Colonic mucosa (tissue), 4 donors: Measurements from ENCODE around the gene TCEAL9. TPM values are rescaled to one million over a fixed set of nuclear protein-coding genes. Genes with fewer than 3 reads are reported as not detected.

Experiments used
- DNase-seq: peaks from one replicate; pipeline ENCODE4 v3.0.0-alpha.2; 2020
- H3K27ac ChIP-seq: fragments of 200-600 bp; one replicate; pipeline ENCODE4 v1.8.0; 2021
- H3K27me3 ChIP-seq: fragments of 200-600 bp; one replicate; pipeline ENCODE4 v1.8.0; 2021
- H3K36me3 ChIP-seq: fragments of 200-600 bp; one replicate; pipeline ENCODE4 v1.8.0; 2021
- H3K4me1 ChIP-seq: fragments of 200-600 bp; one replicate; pipeline ENCODE4 v1.8.0; 2021; ENCODE audit warnings: mild to moderate bottlenecking
- H3K4me3 ChIP-seq: fragments of 200-600 bp; one replicate; pipeline ENCODE4 v1.8.0; 2021
- H3K9ac ChIP-seq, 2 donors: one replicate each; pipeline ENCODE4 v1.7.0; 2013; ENCODE audit warnings: control low read depth in 2 of 2, low read depth in 2 of 2, low read length in 2 of 2
- H3K9me3 ChIP-seq: fragments of 200-600 bp; one replicate; pipeline ENCODE4 v1.8.0; 2021
- CTCF ChIP-seq: fragments of 200-600 bp; IDR thresholded peaks from one replicate; pipeline ENCODE4 v1.8.0; 2022; ENCODE audit warnings: antibody characterized with exemption, mild to moderate bottlenecking
- intact Hi-C: fragments of 100-400 bp; cut with DNase I; formaldehyde crosslinking; loops from one replicate; pipeline ENCODE4 v1.14.1; 2022
- total RNA-seq, 2 donors: library from RNA; stranded (reverse); fragmentation: NEBNext Ultra II Directional in 1 of 2; extraction: Animal tissue kit (Norgen Biotek cat#: 25700) in 1 of 2; gene quantifications; one replicate each; pipeline ENCODE4 v1.2.1, GENCODE V29; 2021
- donor health status: healthy.
- donor health status: DM: no; HTN: no; CAD: no.
- donor health status: DM: no; HTN: no; CAD: no.

TCEAL9 gene
- 10 to 100 TPM; 23.9 to 34.7 TPM for total RNA-seq

DNA sequence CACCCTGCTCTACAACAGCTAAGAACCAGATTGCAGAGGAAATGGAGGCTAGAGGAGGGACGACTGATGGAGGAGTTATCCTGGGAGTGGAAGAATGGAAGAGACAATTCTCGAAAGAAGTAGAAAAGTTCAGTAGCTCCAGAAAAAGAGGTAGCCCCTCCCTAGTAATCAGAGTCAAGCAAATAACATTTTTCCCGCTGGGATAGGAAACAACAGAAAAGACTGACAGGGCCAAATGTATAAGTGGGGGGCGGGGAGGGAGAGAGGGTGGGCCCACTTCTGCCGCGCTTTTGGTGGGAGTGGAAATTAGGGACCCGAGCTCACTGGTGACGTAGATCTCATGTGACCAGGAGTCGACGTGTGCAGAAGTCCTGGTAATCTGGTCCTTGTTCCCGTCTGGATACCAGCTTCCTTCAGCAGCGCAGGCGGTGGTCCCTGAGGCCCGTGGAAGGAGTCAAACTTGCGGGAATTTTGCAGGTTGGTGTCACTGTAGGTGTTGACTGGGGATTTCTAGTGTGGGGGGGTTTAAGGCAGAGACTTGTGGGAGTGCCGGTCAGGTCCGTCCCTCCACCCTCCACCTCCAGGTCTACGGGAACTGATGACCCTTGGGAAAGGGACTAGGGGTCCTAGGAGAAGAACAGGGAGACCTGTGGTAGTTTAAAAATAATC is at the start of gene TCEAL9:
Gene TCEAL9 (plus strand): TSS at position 377 of the 669 bp plus-strand sequence. CDS start 1,179 bp downstream, outside the sequence.
- Histone ChIP-seq H3K4me3 (peak within 1 kb of the TSS; percentile 47), H3K9me3 (no peaks in the 10 kb centered on the region), H3K36me3 (no peaks in the 10 kb centered on the region), H3K9ac (peak within 1 kb of the TSS; percentile 86 to 87), H3K4me1 (no peaks in the 10 kb centered on the region), H3K27me3 (no peaks in the 10 kb centered on the region), H3K27ac (peak within 1 kb of the TSS; percentile 77)
- intact Hi-C loops: no loop called here
- DNase-seq: peak; percentile 64
- TF ChIP-seq CTCF: no peak

- TF ChIP-seq CTCF: no peak
- Histone ChIP-seq H3K9me3 (no peaks in the 10 kb centered on the region), H3K9ac (peak overlapping the region in 1 of 2 donors; percentile 63), H3K4me1 (no peaks in the 10 kb centered on the region), H3K4me3 (peak overlapping the region; percentile 54), H3K36me3 (no peaks in the 10 kb centered on the region), H3K27ac (no peak overlapping the region), H3K27me3 (no peaks in the 10 kb centered on the region)
- intact Hi-C loops: no loop called here
- DNase-seq: no peak
These were observed 46.3 kb upstream of the TCEAL9 start for GRCh38 chrX:103309860-103310554.

GRCh38 chrX:103310555-103311398 is 45.5 kb upstream of the TCEAL9 start, which contains the start of gene BEX2:
TSS of gene BEX2 (minus strand) at chrX:103310990. CDS start at chrX:103309976, 1,014 bp downstream.
- intact Hi-C loops: no loop called here
- no peaks in the 10 kb centered on the region for H3K9me3 ChIP-seq
- no peaks in the 10 kb centered on the region for H3K27me3 ChIP-seq
- peak within 1 kb of the TSS; percentile 54 for H3K4me3 ChIP-seq
- peak within 1 kb of the TSS; percentile 19 to 63 for H3K9ac ChIP-seq
- DNase-seq: peak; percentile 83
- H3K27ac ChIP-seq: no peak within 1 kb of the TSS
- no peak for TF ChIP-seq CTCF
- no peaks in the 10 kb centered on the region for H3K36me3 ChIP-seq
- no peaks in the 10 kb centered on the region for H3K4me1 ChIP-seq

GRCh38 chrX:103311399-103311780 is 44.9 kb upstream of the TCEAL9 start:
- no peak overlapping the region for H3K9ac ChIP-seq
- no peak overlapping the region for H3K4me3 ChIP-seq
- intact Hi-C loops: no loop called here
- H3K9me3 ChIP-seq: no peaks in the 10 kb centered on the region
- no peaks in the 10 kb centered on the region for H3K27me3 ChIP-seq
- DNase-seq: no peak
- no peaks in the 10 kb centered on the region for H3K36me3 ChIP-seq
- H3K27ac ChIP-seq: no peak overlapping the region
- TF ChIP-seq CTCF: no peak
- no peaks in the 10 kb centered on the region for H3K4me1 ChIP-seq

DNA sequence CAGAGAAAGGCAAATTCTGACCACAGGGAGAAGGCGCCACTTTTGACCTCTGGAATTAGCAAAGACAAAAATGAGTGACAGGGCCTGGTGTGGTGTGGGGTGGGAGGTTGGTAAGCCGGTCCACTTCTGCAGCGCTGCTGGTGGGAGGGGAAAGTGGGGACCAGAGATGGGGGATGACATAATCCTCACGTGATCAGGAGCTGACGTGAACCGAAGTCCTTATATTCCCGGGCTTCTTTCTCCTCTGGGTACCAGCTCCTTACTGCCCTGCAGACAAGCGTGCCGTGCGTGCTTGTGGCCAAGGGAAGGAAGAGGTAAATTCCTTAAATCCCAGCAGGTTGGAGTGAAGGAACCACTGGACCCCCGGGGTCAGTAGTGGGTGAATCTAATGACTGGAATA is 26.3 kb upstream of the TCEAL9 start, which contains the start of gene TCEAL7:
Gene TCEAL7 (plus strand): TSS at position 249 of the 400 bp plus-strand sequence. CDS start 1,165 bp downstream, outside the sequence.
- intact Hi-C loops: no loop called here
- Histone ChIP-seq H3K27ac (no peak within 1 kb of the TSS), H3K9ac (no peak within 1 kb of the TSS)

More for the DNA sequence above, 26.3 kb upstream of the TCEAL9 start, which contains the start of gene TCEAL7:
- Histone ChIP-seq H3K4me3 (no peak within 1 kb of the TSS), H3K4me1 (no peaks in the 10 kb centered on the region), H3K27me3 (no peaks in the 10 kb centered on the region), H3K36me3 (no peaks in the 10 kb centered on the region), H3K9me3 (no peaks in the 10 kb centered on the region)
- DNase-seq: no peak
- TF ChIP-seq CTCF: no peak
